LNCAP (cell line): ENCODE data around the gene DMAP1.

Experiments
- TF ChIP-seq, protein P1 (sequence below): fragments of 450-650 bp; IDR thresholded peaks from 2 replicates; pipeline ENCODE4 v1.5.1; 2017; ENCODE audit warnings: mild to moderate bottlenecking

DMAP1 gene

GRCh38 chr1:44240802-44241671 lies 27.8 kb downstream of the DMAP1 start:
- TF ChIP-seq, protein P1, sequence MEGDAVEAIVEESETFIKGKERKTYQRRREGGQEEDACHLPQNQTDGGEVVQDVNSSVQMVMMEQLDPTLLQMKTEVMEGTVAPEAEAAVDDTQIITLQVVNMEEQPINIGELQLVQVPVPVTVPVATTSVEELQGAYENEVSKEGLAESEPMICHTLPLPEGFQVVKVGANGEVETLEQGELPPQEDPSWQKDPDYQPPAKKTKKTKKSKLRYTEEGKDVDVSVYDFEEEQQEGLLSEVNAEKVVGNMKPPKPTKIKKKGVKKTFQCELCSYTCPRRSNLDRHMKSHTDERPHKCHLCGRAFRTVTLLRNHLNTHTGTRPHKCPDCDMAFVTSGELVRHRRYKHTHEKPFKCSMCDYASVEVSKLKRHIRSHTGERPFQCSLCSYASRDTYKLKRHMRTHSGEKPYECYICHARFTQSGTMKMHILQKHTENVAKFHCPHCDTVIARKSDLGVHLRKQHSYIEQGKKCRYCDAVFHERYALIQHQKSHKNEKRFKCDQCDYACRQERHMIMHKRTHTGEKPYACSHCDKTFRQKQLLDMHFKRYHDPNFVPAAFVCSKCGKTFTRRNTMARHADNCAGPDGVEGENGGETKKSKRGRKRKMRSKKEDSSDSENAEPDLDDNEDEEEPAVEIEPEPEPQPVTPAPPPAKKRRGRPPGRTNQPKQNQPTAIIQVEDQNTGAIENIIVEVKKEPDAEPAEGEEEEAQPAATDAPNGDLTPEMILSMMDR, result no peak

- TF ChIP-seq, protein P1, result no peak
Measured at GRCh38 chr1:44242746-44243145, 29.5 kb downstream of the DMAP1 start.

- TF ChIP-seq, protein P1, result no peak
Measured at GRCh38 chr1:44243782-44244495, 30.7 kb downstream of the DMAP1 start.

- TF ChIP-seq, protein P1, result no peak
Measured at GRCh38 chr1:44244986-44245385, 31.7 kb downstream of the DMAP1 start.

GRCh38 chr1:44246806-44247205 lies 33.5 kb downstream of the DMAP1 start:
- TF ChIP-seq, protein P1, result no peak

- TF ChIP-seq, protein P1, result no peak
Measured at GRCh38 chr1:44249543-44249942, 36.3 kb downstream of the DMAP1 start.

GRCh38 chr1:44250068-44250781 lies 37.0 kb downstream of the DMAP1 start:
- TF ChIP-seq, protein P1, result no peak
